ENCODE measurements around the gene KLHL17. TPM values are rescaled to one million over a fixed set of nuclear protein-coding genes. Genes with fewer than 3 reads are reported as not detected.
A peak's percentile ranks its signal among the peaks of the same experiment; 100 is the strongest.

The KLHL17 gene
- total and polyA plus RNA-seq, 9 of the 15 experiments (the other 6 are each of a cell fraction or from before 2014, with no cell fraction given), result 0.14 to 84.8 (median 13.0) TPM

DNA sequence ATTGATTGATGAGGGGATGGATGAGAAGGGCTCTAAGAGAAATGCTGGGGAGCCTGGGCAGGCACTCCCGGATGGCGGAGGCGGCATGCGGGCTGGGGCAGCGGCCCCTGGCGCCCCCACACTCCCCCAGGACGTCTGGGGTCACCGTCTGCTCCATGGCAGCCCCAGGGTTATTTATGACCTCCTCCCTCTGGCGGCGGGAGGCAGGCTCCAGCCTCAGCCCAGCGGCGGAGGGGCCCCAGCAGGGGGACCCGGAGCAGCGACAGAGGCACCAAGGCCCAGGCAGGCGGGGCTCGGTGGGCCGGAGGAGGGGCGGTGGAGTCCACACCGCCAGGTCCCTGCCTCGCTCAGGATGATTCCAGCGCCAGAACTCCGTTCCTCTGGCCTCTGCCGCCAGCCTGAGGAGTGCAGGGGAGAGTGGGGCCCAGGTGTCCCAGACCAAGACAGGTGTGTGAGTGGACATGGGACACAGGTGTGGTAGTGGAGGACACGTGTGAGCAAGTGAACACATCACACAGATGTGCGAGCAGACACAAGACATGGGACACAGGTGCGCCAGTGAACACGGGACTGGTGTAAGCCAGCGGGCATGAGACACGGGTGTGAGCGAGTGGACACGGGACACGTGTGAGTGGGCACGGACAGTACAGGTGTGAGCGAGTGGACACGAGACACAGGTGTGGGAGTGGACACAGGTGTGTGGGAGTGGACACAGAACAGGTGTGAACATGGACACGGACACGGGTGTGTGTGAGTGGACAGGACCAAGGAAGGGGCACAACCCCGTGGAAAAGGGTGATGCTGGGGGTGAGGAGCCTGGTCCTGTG is 39.2 kb upstream of the KLHL17 start (continued):
- peak; percentile 54; the same call in 1 of the 2 replicates for TF ChIP-seq JUND (IDR thresholded peaks at IDR 0.05; ENCODE audit: borderline replicate concordance, low read depth, low read length)
- peak; percentile 45; the same call in 1 of the 3 replicates for TF ChIP-seq JUND (tag; IDR thresholded peaks at IDR 0.05; ENCODE audit: borderline replicate concordance, low read depth, low read length)
- no peak for TF ChIP-seq NR1H2 (CRISPR knock-in tag; IDR thresholded peaks at IDR 0.05)
- TF ChIP-seq, protein P1, sequence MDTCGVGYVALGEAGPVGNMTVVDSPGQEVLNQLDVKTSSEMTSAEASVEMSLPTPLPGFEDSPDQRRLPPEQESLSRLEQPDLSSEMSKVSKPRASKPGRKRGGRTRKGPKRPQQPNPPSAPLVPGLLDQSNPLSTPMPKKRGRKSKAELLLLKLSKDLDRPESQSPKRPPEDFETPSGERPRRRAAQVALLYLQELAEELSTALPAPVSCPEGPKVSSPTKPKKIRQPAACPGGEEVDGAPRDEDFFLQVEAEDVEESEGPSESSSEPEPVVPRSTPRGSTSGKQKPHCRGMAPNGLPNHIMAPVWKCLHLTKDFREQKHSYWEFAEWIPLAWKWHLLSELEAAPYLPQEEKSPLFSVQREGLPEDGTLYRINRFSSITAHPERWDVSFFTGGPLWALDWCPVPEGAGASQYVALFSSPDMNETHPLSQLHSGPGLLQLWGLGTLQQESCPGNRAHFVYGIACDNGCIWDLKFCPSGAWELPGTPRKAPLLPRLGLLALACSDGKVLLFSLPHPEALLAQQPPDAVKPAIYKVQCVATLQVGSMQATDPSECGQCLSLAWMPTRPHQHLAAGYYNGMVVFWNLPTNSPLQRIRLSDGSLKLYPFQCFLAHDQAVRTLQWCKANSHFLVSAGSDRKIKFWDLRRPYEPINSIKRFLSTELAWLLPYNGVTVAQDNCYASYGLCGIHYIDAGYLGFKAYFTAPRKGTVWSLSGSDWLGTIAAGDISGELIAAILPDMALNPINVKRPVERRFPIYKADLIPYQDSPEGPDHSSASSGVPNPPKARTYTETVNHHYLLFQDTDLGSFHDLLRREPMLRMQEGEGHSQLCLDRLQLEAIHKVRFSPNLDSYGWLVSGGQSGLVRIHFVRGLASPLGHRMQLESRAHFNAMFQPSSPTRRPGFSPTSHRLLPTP (IDR thresholded peaks at IDR 0.05; ENCODE audit: borderline replicate concordance, extremely low read depth, insufficient read length), result peak; percentile 33
- TF ChIP-seq RNF2 (IDR thresholded peaks at IDR 0.05), result peak; percentile 95
- TF ChIP-seq ESRRA (IDR thresholded peaks at IDR 0.05; ENCODE audit: borderline replicate concordance, low read depth), result peak; percentile 55; the same call in 1 of the 2 replicates
- peak; percentile 55; the same call in 1 of the 2 replicates for TF ChIP-seq ZBED1 (IDR thresholded peaks at IDR 0.05)
- 0 out of 2 replicates have a peak, but pooled peaks have one; percentile 3 for TF ChIP-seq NFE2 (IDR thresholded peaks at IDR 0.05; ENCODE audit: low read depth)
- TF ChIP-seq HDAC1 (IDR thresholded peaks at IDR 0.05), result peak in 1 of 2 experiments; percentile 61; a peak in 1 of 4 replicates
- 0 out of 2 replicates have a peak, but pooled peaks have one; percentile 57 for TF ChIP-seq MTA3 (IDR thresholded peaks at IDR 0.05; ENCODE audit: borderline replicate concordance)
- TF ChIP-seq, protein P2, sequence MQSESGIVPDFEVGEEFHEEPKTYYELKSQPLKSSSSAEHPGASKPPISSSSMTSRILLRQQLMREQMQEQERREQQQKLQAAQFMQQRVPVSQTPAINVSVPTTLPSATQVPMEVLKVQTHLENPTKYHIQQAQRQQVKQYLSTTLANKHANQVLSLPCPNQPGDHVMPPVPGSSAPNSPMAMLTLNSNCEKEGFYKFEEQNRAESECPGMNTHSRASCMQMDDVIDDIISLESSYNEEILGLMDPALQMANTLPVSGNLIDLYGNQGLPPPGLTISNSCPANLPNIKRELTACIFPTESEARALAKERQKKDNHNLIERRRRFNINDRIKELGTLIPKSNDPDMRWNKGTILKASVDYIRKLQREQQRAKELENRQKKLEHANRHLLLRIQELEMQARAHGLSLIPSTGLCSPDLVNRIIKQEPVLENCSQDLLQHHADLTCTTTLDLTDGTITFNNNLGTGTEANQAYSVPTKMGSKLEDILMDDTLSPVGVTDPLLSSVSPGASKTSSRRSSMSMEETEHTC (IDR thresholded peaks at IDR 0.05), result 0 out of 2 replicates have a peak, but pooled peaks have one; percentile 6
- TF ChIP-seq, protein P3, sequence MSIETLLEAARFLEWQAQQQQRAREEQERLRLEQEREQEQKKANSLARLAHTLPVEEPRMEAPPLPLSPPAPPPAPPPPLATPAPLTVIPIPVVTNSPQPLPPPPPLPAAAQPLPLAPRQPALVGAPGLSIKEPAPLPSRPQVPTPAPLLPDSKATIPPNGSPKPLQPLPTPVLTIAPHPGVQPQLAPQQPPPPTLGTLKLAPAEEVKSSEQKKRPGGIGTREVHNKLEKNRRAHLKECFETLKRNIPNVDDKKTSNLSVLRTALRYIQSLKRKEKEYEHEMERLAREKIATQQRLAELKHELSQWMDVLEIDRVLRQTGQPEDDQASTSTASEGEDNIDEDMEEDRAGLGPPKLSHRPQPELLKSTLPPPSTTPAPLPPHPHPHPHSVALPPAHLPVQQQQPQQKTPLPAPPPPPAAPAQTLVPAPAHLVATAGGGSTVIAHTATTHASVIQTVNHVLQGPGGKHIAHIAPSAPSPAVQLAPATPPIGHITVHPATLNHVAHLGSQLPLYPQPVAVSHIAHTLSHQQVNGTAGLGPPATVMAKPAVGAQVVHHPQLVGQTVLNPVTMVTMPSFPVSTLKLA (conservative IDR thresholded peaks at IDR 0.05), result peak in 1 of 2 experiments; percentile 72; a peak in 2 of 4 replicates
- peak; percentile 55 for TF ChIP-seq BHLHE40 (IDR thresholded peaks at IDR 0.05; ENCODE audit: low read length)
- TF ChIP-seq RCOR1 (IDR thresholded peaks at IDR 0.05; ENCODE audit: borderline replicate concordance in 1 of 2, low read depth in 2 of 2, low read length in 2 of 2), result peak in 1 of 2 experiments; percentile 85; a peak in 2 of 4 replicates
- TF ChIP-seq, protein P4, sequence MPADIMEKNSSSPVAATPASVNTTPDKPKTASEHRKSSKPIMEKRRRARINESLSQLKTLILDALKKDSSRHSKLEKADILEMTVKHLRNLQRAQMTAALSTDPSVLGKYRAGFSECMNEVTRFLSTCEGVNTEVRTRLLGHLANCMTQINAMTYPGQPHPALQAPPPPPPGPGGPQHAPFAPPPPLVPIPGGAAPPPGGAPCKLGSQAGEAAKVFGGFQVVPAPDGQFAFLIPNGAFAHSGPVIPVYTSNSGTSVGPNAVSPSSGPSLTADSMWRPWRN (IDR thresholded peaks at IDR 0.05; ENCODE audit: low read depth), result peak; percentile 49; the same call in 1 of the 2 replicates
- 0 out of 2 replicates have a peak, but pooled peaks have one; percentile 37 for TF ChIP-seq NCOA1 (IDR thresholded peaks at IDR 0.05; ENCODE audit: low read depth)
- TF ChIP-seq ZNF75A (CRISPR knock-in tag; IDR thresholded peaks at IDR 0.05), result no peak
- peak; percentile 99 for TF ChIP-seq NEUROD1 (IDR thresholded peaks at IDR 0.05; ENCODE audit: borderline replicate concordance, low read depth, low read length, partially characterized antibody)
- no peak for TF ChIP-seq ZSCAN32 (CRISPR knock-in tag; IDR thresholded peaks at IDR 0.05)
